GM19397 (cell line): ENCODE results near the gene CNTFR.

Source experiments
- ATAC-seq: cut with Tn5 transposase; IDR thresholded peaks from one replicate; pipeline ENCODE4 v1.9.1; 2021; ENCODE audit warnings: mild to moderate bottlenecking, moderate library complexity; ENCODE audit not compliant: unreplicated experiment

The CNTFR gene

DNA sequence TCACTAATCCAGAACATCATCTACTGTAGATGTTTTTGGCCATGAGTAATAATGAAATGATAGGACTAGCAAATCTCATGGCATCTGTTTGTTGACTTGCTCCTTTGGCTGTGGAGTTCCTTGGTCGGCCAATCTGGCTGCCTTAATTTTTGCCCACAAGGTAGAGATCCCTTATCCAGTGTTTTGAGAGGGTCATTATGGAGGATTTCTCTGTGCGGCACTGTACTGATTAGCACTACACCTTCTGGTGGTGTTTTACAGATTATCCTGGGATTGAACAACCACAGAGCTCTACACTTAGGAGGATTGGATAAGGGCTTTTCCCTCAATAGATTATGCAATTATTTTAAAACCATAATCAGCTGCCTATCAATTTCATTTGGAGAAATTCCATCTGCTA is 63.5 kb downstream of the CNTFR start:
- no peak for ATAC-seq

- no peak for ATAC-seq
Observed at GRCh38 chr9:34524349-34524748, 65.2 kb downstream of the CNTFR start.

DNA sequence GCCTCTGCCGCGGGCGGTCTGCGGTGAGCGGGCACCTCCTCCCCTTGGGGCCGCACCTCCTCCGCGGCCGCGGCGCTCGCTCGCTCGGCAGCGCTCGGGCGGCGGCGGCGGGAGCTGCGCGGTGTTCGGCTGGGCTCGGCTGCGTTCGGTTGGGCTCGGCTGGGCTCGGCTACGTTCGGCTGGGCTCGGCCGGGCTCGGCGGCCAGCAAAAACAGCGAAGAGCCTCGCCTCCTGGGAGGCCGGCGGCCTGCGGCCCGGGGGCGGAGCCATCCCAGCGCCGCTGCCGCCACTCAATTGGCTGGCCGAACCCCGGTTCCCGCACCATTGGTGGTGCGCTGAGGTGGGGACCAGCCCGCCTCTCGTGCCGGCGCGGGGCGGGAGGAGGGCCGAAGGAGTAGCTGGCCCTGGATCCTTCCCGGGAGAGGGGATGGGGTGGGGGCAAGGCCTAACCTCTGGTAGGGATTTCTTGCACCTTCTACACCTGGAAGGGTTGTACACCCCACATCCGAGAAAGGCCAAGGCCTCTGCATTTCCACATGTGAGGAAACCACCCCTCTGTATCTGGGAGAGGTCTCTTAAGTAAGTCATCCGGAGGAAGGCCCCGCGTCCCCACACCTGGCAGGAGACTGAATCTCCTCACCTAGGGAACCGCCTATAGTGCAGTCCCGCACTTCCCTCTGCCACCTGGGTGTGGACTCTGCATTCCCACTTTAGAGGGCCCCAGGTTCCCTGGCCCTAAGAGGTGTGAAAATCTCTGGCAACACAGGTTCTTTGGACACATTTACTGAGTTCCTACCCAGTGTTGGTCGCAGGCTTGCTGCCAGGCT is 66.3 kb downstream of the CNTFR start, which contains the start of gene ENHO:
ENHO (minus strand) TSS at position 20 of the 827 bp plus-strand sequence. CDS start 1,295 bp downstream, outside the sequence.
- ATAC-seq = peak; percentile 89

GRCh38 chr9:34522091-34522887 is 67.2 kb downstream of the CNTFR start:
- ATAC-seq = peak; percentile 10

- no peak for ATAC-seq
Observed at GRCh38 chr9:34521406-34522045, 68.0 kb downstream of the CNTFR start.

- no peak for ATAC-seq
Observed at GRCh38 chr9:34520505-34521385, 68.8 kb downstream of the CNTFR start.

GRCh38 chr9:34520096-34520495 is 69.4 kb downstream of the CNTFR start:
- no peak for ATAC-seq

- ATAC-seq = no peak
Observed at GRCh38 chr9:34519321-34520020, 70.1 kb downstream of the CNTFR start.

GRCh38 chr9:34518896-34519295 is 70.6 kb downstream of the CNTFR start:
- no peak for ATAC-seq

DNA sequence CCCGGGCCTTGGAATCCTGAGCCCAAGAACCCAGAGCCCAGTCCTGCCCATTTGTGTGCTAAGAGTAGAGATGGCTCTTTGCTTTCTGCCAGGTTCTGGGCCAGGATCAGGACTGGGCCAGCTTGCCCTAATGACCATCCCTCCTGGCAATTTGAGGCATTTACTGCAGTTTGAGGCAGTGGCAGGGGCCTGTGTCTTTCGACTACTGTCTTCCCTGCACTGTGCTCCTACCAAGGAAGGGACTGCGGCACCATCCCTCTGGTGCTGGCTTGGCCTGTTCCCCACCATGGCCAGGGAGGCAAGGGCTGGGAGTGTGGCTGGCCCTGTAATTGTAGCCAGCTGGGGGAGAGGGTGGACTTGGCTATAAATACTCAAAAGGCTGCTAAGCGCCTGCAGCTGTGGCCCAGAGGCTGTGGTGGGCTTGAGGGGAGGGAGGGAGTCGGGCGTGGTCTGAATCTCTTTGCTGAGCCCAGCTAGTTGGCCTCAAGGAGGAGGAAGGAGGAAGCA is 71.4 kb downstream of the CNTFR start:
- no peak for ATAC-seq

DNA sequence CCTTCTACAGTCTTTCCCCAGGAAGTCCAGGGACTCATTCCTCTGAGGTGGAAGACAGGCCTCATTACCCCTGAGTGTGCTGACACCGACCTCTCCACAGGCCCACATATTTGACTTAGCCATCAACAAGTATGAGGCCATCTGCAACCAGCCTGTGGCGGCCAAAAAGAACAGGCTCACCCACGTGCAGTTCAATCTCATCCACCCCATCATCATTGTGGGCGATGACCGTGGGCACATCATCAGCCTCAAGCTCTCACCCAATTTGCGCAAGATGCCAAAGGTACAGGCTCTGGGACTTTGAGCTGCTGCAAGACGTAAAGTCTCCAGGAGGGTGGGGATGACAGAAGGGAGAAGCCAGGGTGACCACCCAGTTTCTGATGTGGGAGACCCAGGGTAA is 72.3 kb downstream of the CNTFR start:
- no peak for ATAC-seq

DNA sequence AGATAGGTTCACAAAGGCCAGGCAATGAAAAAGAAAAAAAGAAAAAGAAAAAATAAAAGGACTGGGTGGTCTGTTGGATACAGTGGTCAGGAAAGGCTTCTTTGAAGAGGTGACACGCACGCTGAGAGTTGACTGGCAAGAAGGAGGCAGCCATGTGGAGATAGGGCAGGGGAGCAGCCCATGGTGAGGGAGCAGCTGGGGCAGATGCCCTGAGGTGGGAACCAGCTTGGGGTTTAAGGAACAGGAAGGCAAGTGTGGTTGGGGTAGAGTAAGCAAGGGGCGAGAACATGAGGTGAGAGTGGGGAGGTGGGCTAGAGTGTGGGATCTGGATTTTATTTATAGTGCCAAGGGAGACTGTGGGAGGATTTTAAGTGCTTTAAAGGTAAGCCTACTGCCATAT is 73.6 kb downstream of the CNTFR start:
- ATAC-seq = no peak

- no peak for ATAC-seq
Observed at GRCh38 chr9:34514816-34515215, 74.7 kb downstream of the CNTFR start.

GRCh38 chr9:34514401-34514800 is 75.1 kb downstream of the CNTFR start:
- no peak for ATAC-seq

DNA sequence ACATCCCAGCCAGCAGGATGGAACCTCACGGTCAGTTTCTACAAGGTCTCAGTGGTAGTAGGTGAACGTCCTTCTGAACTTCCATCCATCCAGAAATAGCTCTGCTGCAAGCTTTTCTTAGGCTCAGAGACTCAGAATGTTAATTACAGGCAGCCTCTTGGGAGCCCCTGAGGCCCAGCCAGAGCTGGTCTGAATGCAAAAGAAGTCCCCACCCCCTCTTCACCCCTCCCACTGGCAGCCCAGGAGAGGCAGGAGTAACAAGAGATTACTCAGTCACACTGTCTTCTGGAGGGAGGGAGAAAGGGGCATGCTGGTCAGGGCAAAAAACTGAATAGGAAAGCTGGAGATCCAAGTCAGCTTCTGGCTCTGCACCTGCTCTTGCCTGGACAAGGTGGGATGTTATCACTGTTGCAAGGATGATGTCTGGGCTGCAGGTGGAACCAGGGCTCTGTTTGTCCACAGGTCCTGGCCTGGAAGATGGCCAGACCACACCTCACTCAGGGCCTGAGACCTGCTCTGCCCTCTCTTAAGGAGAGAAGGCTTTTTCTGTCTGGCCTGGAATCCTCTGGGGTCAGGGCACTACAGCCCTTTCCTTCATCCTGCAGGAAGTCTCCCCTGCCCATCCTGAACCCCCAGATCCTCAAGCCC is 75.8 kb downstream of the CNTFR start:
- no peak for ATAC-seq

- ATAC-seq = no peak
Observed at GRCh38 chr9:34512131-34513078, 77.1 kb downstream of the CNTFR start.

- ATAC-seq = no peak
Observed at GRCh38 chr9:34510497-34511468, 78.7 kb downstream of the CNTFR start.
